Transverse colon (tissue), 4 donors: ENCODE measurements around the gene ART1. TPM values are rescaled to one million over a fixed set of nuclear protein-coding genes. Genes with fewer than 3 reads are reported as not detected.

Source experiments
- DNase-seq: peaks from one replicate; pipeline ENCODE4 v3.0.0-alpha.2; 2019
- H3K27ac ChIP-seq, 4 donors: fragments of 200-600 bp; sonication (generic); 2 replicates each; pipeline ENCODE4 v1.5.1; 2016 to 2018; ENCODE audit warnings: inconsistent platforms in 4 of 4
- H3K27me3 ChIP-seq: fragments of 200-600 bp; sonication (generic); 2 replicates; pipeline ENCODE4 v1.5.1; 2017; ENCODE audit warnings: inconsistent platforms
- H3K36me3 ChIP-seq, 4 donors: fragments of 200-600 bp; sonication (generic); 2 replicates each; pipeline ENCODE4 v1.5.1; 2017 to 2019; ENCODE audit warnings: inconsistent platforms in 4 of 4
- H3K4me1 ChIP-seq, 4 donors: fragments of 200-600 bp; sonication (generic); 2 replicates each; pipeline ENCODE4 v1.5.1; 2017 to 2020; ENCODE audit warnings: inconsistent platforms in 4 of 4
- H3K4me3 ChIP-seq, 4 donors: fragments of 200-600 bp; sonication (generic); 1 replicate in 1 of 4; 2 replicates in 3 of 4; pipeline versions ENCODE4 v1.5.1 to v1.6.1; 2017 to 2019; ENCODE audit warnings: inconsistent platforms in 4 of 4
- H3K9me3 ChIP-seq, 2 donors: fragments of 200-600 bp; sonication (generic); 2 replicates each; pipeline ENCODE4 v1.5.1; 2017 to 2019; ENCODE audit warnings: inconsistent platforms in 2 of 2
- CTCF ChIP-seq, 5 experiments: fragments of 200-600 bp in 3 of 5; fragments of 450-650 bp in 2 of 5; sonication (generic) in 3 of 5; IDR thresholded peaks; 1 replicate in 2 of 5; 2 replicates in 3 of 5; pipeline ENCODE4 v1.5.1; 2016 to 2017; ENCODE audit warnings: antibody characterized with exemption in 5 of 5, inconsistent platforms in 3 of 5, mild to moderate bottlenecking in 2 of 5, moderate library complexity in 1 of 5
- EP300 ChIP-seq: sonication (generic); formaldehyde crosslinking; IDR thresholded peaks from one replicate; pipeline ENCODE4 v1.6.1; 2017; ENCODE audit warnings: antibody characterized with exemption, low read depth
- POLR2A ChIP-seq: fragments of 450-650 bp; IDR thresholded peaks from one replicate; pipeline ENCODE4 v1.6.1; 2016; ENCODE audit warnings: antibody characterized with exemption, mild to moderate bottlenecking, moderate library complexity
- POLR2AphosphoS5 ChIP-seq, 3 donors: sonication (generic); formaldehyde crosslinking; IDR thresholded peaks; one replicate each; pipeline ENCODE4 v1.6.1; 2016; ENCODE audit warnings: antibody characterized with exemption in 3 of 3
- WGBS, 2 donors: methylation state at CpG; one replicate each; pipeline ENCODE4 v1.1.5; 2018; ENCODE audit warnings: low coverage in 1 of 2; 5-methylcytosine and 5-hydroxymethylcytosine counted together
- in situ Hi-C, 4 donors: fragments of 200-750 bp; cut with MboI; loops; one replicate each; pipeline versions ENCODE4 v1.15.0 to v1.15.1; 2017; ENCODE audit warnings: low sequenced_read_pairs in 3 of 4, low pct_ligation_motif_present in 1 of 4, low pct_unique_long_range_greater_than_20kb in 1 of 4
- intact Hi-C: fragments of 100-400 bp; cut with DNase I; formaldehyde crosslinking; loops from one replicate; pipeline ENCODE4 v1.15.1; 2023; ENCODE audit warnings: low total_unique reads
- total RNA-seq, 4 donors: library from RNA; depleted of rRNA; stranded (reverse); fragments of >200 nt; gene quantifications; one replicate each; pipeline ENCODE4 v1.1.0, GENCODE V29; 2016

Gene ART1
- total RNA-seq, 4 donors from 2014 or later = 3.3 to 3.7 TPM; not detected in 2

- intact Hi-C loops = no loop called here
- no peak for DNase-seq
- H3K4me1 ChIP-seq = no peaks in the 10 kb centered on the region
- peaks cover 0 to 20% (median 5%) of the 10 kb centered on the region in 4 donors for H3K36me3 ChIP-seq
- TF ChIP-seq POLR2A = no peak
- in situ Hi-C loops = no loop called here
- WGBS, 2 donors = 94% methylated on average over 5 of the region's 5 CpGs; no CpG with 5 or more reads in 1 of the 2 donors
- H3K9me3 ChIP-seq = no peaks in the 10 kb centered on the region
- H3K4me3 ChIP-seq = no peak overlapping the region
- H3K27ac ChIP-seq = no peak overlapping the region
- H3K27me3 ChIP-seq = no peaks in the 10 kb centered on the region
Measured at GRCh38 chr11:3669742-3670183, 24.8 kb downstream of the ART1 start.

GRCh38 chr11:3671334-3672254 is 26.7 kb downstream of the ART1 start, which contains the start of gene CHRNA10:
Gene CHRNA10 (minus strand): TSS chr11:3671384. CDS start chr11:3671312, 72 bp downstream.
- Histone ChIP-seq H3K27me3 (no peaks in the 10 kb centered on the region), H3K9me3 (no peaks in the 10 kb centered on the region), H3K27ac (no peak within 1 kb of the TSS), H3K4me3 (no peak within 1 kb of the TSS), H3K4me1 (no peaks in the 10 kb centered on the region), H3K36me3 (peaks cover 0 to 28% (median 13%) of the 10 kb centered on the region in 4 donors)
- in situ Hi-C loops (no loop called here), intact Hi-C loops (no loop called here)
- TF ChIP-seq POLR2AphosphoS5 (IDR thresholded peaks at IDR 0.05) (no peak), CTCF (IDR thresholded peaks at IDR 0.05) (no peak), EP300 (no peak), POLR2A (no peak)
- no peak for DNase-seq
- 75 to 79% methylated on average over 3 to 9 of the region's 9 CpGs for WGBS, 2 donors

- H3K27me3 ChIP-seq = no peaks in the 10 kb centered on the region
- TF ChIP-seq EP300 = no peak
- TF ChIP-seq POLR2AphosphoS5 (IDR thresholded peaks at IDR 0.05) = no peak
- no peak for TF ChIP-seq POLR2A
- TF ChIP-seq CTCF (IDR thresholded peaks at IDR 0.05) = no peak
- in situ Hi-C loops (no loop called here), intact Hi-C loops (no loop called here)
- H3K36me3 ChIP-seq = peaks cover 0 to 50% (median 22%) of the 10 kb centered on the region in 4 donors
- no peak for DNase-seq
- no peak overlapping the region for H3K4me3 ChIP-seq
- H3K27ac ChIP-seq = no peak overlapping the region
- 95% methylated on average over 1 of the region's 1 CpG; no CpG with 5 or more reads in 1 of the 2 donors for WGBS, 2 donors
- H3K9me3 ChIP-seq = no peaks in the 10 kb centered on the region
- H3K4me1 ChIP-seq = no peaks in the 10 kb centered on the region
Measured at GRCh38 chr11:3674189-3674588, 29.3 kb downstream of the ART1 start.

DNA sequence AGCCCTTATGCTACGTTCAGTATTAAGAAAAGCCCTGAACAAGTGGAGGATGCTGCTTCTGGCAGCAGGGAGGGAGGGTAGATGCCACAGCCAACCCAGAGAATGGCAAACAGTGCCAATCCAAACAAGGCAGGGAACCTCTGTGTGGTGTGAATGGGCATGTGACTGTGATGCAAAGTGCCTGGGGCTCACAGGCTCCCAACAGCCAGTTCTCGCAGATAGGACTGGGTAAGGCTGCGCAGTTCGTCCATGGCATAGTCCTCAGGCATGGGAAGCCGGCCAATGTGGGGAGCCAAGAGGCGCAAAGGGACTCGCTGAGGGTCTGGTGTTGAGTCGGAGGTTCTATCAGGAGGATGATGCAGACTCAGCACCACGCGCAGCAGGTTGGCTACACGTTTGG is 31.0 kb downstream of the ART1 start:
- no peak overlapping the region for H3K27ac ChIP-seq
- H3K27me3 ChIP-seq = no peaks in the 10 kb centered on the region
- WGBS, 2 donors = 95 to 100% methylated on average over 1 to 11 of the region's 11 CpGs
- H3K4me1 ChIP-seq = no peaks in the 10 kb centered on the region
- DNase-seq = no peak
- in situ Hi-C loops (no loop called here), intact Hi-C loops (no loop called here)
- peaks cover 0 to 68% (median 31%) of the 10 kb centered on the region in 4 donors for H3K36me3 ChIP-seq
- no peaks in the 10 kb centered on the region for H3K9me3 ChIP-seq
- H3K4me3 ChIP-seq = no peak overlapping the region
- TF ChIP-seq EP300 = no peak

DNA sequence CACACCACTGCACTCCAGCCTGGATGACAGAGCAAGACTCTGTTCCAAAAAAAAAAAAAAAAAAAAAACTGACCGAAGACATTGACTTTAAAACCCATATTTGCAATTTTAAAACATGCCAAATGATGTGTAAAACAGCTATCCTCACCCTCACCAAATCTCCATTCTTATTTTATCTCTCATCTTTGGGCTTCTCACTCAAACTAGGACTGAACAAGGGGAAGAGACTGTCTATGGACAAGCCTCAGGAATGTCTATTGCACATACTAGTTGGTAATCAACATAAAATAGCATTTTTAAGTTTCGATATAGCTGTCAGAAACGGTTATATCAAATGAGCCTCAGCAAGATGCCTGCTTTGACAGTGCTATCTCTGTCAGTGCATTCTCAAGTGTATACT is 34.1 kb downstream of the ART1 start:
- intact Hi-C loops = no loop called here

More for the DNA sequence above, 34.1 kb downstream of the ART1 start:
- no peaks in the 10 kb centered on the region for H3K9me3 ChIP-seq
- H3K4me1 ChIP-seq = no peaks in the 10 kb centered on the region
- in situ Hi-C loops = no loop called here
- TF ChIP-seq POLR2A (no peak), POLR2AphosphoS5 (IDR thresholded peaks at IDR 0.05) (no peak), CTCF (IDR thresholded peaks at IDR 0.05) (no peak), EP300 (no peak)
- H3K36me3 ChIP-seq = peaks cover 0 to 88% (median 41%) of the 10 kb centered on the region in 4 donors
- WGBS, 2 donors = 90 to 95% methylated on average over 1 to 3 of the region's 3 CpGs
- no peak overlapping the region for H3K4me3 ChIP-seq
- DNase-seq = no peak
- H3K27me3 ChIP-seq = no peaks in the 10 kb centered on the region
- no peak overlapping the region for H3K27ac ChIP-seq
